Spinal cord (tissue), 10 donors: ENCODE measurements around the gene LAIR1. TPM values are rescaled to one million over a fixed set of nuclear protein-coding genes. Genes with fewer than 3 reads are reported as not detected.

Experiments used
- DNase-seq, 6 donors: peaks; one replicate each; pipeline versions ENCODE4 v3.0.0 to v3.0.0-alpha.2; 2013 to 2015; ENCODE audit warnings: low spot score in 6 of 6, low read depth in 4 of 6
- H3K27ac ChIP-seq: one replicate; pipeline ENCODE4 v1.5.1; 2013; ENCODE audit warnings: low read depth, low read length, control low read depth
- H3K27me3 ChIP-seq: one replicate; pipeline ENCODE4 v1.6.1; 2013; ENCODE audit warnings: low read length; ENCODE audit not compliant: control insufficient read depth, insufficient read depth
- H3K36me3 ChIP-seq: one replicate; pipeline ENCODE4 v1.6.1; 2013; ENCODE audit warnings: low read length; ENCODE audit not compliant: control insufficient read depth, insufficient read depth
- H3K4me1 ChIP-seq: one replicate; pipeline ENCODE4 v1.6.1; 2013; ENCODE audit warnings: low read length; ENCODE audit not compliant: control insufficient read depth, insufficient read depth
- H3K4me3 ChIP-seq: one replicate; pipeline ENCODE4 v1.5.1; 2013; ENCODE audit warnings: low read depth, low read length, control low read depth
- H3K9me3 ChIP-seq: one replicate; pipeline ENCODE4 v1.6.1; 2013; ENCODE audit warnings: low read length; ENCODE audit not compliant: control insufficient read depth, insufficient read depth
- WGBS: methylation state at CpG from one replicate; pipeline ENCODE4 v1.1.5; 2013; ENCODE audit warnings: missing lambda C conversion rate; ENCODE audit not compliant: insufficient coverage; 5-methylcytosine and 5-hydroxymethylcytosine counted together
- long read RNA-seq, 4 donors: transcript quantifications; one replicate each; lab custom pipeline, GENCODE V29; 2026
- polyA plus RNA-seq, 2 donors: library from polyadenylated mRNA; unstranded; fragments of 120-200 nt; gene quantifications; one replicate each; pipeline ENCODE4 v1.2.1, GENCODE V29; 2013; ENCODE audit not compliant: insufficient read length in 2 of 2
- total RNA-seq, 2 donors: library from RNA; depleted of rRNA in 1 of 2; stranded (reverse); fragments of 120-200 nt in 1 of 2; fragments of >200 nt in 1 of 2; gene quantifications; one replicate each; pipeline versions ENCODE4 v1.2.3 to v1.2.4, GENCODE V29; 2013 to 2014
- donor health status: healthy.

LAIR1 gene, protein sequence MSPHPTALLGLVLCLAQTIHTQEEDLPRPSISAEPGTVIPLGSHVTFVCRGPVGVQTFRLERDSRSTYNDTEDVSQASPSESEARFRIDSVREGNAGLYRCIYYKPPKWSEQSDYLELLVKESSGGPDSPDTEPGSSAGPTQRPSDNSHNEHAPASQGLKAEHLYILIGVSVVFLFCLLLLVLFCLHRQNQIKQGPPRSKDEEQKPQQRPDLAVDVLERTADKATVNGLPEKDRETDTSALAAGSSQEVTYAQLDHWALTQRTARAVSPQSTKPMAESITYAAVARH
- total RNA-seq = 10 to 100 TPM in 1 of 2 donors, 1 to 10 TPM in 1; 9.4 to 12.3 TPM
- 1 to 10 TPM; 6.7 to 6.9 TPM for polyA plus RNA-seq
- long read RNA-seq, donor 1, full-length matches to known transcripts = 3 of 652 reads
- long read RNA-seq, donor 1, partial matches to known transcripts = 313 of 652 reads
- long read RNA-seq, donor 1, other reads (novel, unspliced or antisense) = 336 of 652 reads
- long read RNA-seq, donor 2, partial matches to known transcripts = 354 of 502 reads
- long read RNA-seq, donor 2, other reads (novel, unspliced or antisense) = 148 of 502 reads
- long read RNA-seq, donor 3, full-length matches to known transcripts = 3 of 3 reads
- long read RNA-seq, donor 3, partial matches to known transcripts = 0 of 3 reads
- long read RNA-seq, donor 3, other reads (novel, unspliced or antisense) = 0 of 3 reads
- long read RNA-seq, donor 4, partial matches to known transcripts = 0 of 2 reads
- long read RNA-seq, donor 4, other reads (novel, unspliced or antisense) = 0 of 2 reads

DNA sequence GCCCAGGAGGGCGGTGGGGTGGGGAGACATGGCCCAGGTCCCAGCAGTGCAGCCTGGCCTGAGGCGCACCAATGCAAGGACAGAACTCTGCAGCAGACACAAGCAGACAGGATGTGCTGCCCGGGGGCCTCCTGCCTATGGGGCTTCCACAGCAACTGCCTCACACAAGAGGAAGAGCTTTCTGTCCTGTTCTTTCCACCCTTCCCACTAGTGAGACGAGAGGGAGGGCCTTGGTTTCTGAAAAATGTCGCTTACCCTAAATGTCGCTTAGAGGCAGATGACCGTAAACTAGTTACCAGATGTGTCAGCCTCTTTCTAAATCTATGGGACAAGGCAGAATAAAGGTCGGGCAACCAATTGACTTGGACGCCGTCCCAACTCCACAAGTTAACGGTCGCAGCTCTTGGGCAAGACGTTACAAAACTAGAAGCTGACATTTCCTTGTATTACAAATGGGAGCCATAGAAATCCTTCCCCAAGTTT, at the start of gene LAIR1:
TSS of gene LAIR1 (minus strand) at position 157 of the 483 bp plus-strand sequence. CDS start at position 30, 127 bp downstream.
- 60% methylated on average over 10 of the region's 13 CpGs for WGBS
- no peaks in the 10 kb centered on the region for H3K27me3 ChIP-seq
- H3K36me3 ChIP-seq = no peaks in the 10 kb centered on the region
- no peak within 1 kb of the TSS for H3K4me3 ChIP-seq
- no peaks in the 10 kb centered on the region for H3K4me1 ChIP-seq
- H3K9me3 ChIP-seq = no peaks in the 10 kb centered on the region
- H3K27ac ChIP-seq = no peak within 1 kb of the TSS
- peak in 1 of 6 donors; percentile 4 for DNase-seq

DNA sequence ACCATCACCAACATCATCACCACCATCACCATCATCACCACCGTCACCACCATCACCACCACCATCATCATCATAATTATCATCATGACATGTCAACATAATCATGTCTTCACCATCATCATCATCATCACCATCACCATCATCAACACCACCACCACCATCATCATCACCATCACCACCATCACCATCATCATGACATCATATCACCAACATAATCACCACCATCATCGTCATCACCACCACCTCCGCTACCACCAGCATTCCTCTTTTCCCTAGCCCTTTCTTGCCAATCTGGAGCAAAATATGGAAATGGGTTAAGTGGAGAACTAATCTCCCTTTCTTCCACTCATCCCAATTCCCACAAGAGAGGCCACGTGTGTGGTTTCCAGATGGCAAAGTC, 49.4 kb upstream of the LAIR1 start:
- Histone ChIP-seq H3K27me3 (no peaks in the 10 kb centered on the region), H3K4me3 (no peak overlapping the region), H3K4me1 (peaks cover 39% of the 10 kb centered on the region), H3K27ac (no peak overlapping the region), H3K36me3 (peaks cover 28% of the 10 kb centered on the region), H3K9me3 (no peaks in the 10 kb centered on the region)
- DNase-seq = no peak
- WGBS = 100% methylated on average over 1 of the region's 4 CpGs

DNA sequence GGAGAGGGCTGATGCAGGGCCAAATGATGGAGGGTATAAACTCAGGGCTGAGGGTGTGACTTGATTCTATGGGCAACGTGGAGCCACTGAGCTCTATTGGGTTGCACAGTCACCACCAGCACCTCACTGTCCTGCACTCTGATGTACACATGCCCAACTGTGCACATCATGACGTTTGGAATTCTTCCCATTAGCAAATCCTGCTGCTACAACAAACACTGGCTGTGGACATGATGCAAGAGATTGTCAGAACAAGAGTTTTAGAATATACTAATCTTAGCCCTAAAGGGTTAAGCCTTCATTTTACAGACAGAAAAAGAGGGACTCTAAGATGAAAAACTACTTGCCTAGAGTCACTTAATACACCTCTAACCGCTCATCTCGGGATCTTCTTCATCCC, 48.1 kb upstream of the LAIR1 start:
- no peak overlapping the region for H3K27ac ChIP-seq
- H3K27me3 ChIP-seq = no peaks in the 10 kb centered on the region
- H3K36me3 ChIP-seq = peaks cover 19% of the 10 kb centered on the region
- peaks cover 26% of the 10 kb centered on the region for H3K4me1 ChIP-seq
- no peaks in the 10 kb centered on the region for H3K9me3 ChIP-seq
- no peak overlapping the region for H3K4me3 ChIP-seq
- WGBS = no CpG with 5 or more reads among the region's 4 CpGs
- DNase-seq = no peak

DNA sequence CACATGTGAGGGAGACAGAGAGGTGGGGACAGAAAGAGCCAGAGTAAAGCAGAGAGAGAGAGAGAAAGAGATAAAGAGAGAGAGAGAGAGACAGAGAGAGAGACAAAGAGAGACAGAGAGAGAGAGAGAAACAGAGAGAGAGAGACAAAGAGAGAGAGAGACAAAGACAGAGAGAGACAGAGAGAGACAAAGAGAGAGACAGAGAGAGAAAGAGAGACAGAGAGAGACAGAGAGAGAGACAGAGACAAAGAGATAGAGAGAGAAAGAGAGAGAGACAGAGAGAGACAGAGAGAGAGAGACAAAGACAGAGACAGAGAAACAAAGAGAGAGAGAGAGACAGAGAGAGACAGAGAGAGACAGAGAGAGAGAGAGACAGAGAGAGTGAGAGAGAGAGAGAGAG, 46.3 kb upstream of the LAIR1 start:
- Histone ChIP-seq H3K27ac (no peak overlapping the region), H3K36me3 (peaks cover under 1% of the 10 kb centered on the region), H3K4me1 (peaks cover 8% of the 10 kb centered on the region), H3K27me3 (no peaks in the 10 kb centered on the region), H3K4me3 (no peak overlapping the region), H3K9me3 (no peaks in the 10 kb centered on the region)
- no peak for DNase-seq

DNA sequence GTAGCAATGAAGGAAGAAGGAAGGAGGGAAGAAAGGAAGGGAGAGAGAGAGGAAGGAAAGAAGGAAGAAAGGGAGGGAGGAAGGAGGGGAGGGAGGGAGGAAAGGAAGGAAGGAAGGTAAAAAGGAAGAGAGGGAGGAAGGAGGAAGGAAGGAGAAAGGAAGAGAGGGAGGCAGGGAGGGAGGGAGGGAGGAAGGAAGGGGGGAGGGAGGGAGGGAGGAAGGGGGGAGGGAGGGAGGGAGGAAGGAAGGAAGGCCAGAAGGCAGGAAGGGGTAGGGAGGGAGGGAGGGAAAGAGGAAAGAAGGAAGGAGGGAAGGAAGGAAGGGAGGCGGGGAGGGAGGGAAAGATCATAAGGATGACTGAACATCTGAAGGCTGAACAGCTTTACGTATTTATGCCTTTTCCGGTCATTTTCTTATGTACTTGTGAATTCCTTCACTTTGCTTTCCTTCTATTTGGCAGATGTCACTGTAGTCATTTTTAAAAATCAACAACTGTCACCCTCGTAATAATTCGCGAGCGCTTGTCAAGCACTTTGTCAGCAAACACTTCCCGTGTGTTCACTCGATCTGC, 43.8 kb upstream of the LAIR1 start:
- WGBS = 83% methylated on average over 1 of the region's 9 CpGs
- DNase-seq = no peak
- H3K4me3 ChIP-seq = no peak overlapping the region
- no peak overlapping the region for H3K27ac ChIP-seq
- H3K27me3 ChIP-seq = no peaks in the 10 kb centered on the region
- no peaks in the 10 kb centered on the region for H3K36me3 ChIP-seq
- no peaks in the 10 kb centered on the region for H3K4me1 ChIP-seq
- H3K9me3 ChIP-seq = no peaks in the 10 kb centered on the region

DNA sequence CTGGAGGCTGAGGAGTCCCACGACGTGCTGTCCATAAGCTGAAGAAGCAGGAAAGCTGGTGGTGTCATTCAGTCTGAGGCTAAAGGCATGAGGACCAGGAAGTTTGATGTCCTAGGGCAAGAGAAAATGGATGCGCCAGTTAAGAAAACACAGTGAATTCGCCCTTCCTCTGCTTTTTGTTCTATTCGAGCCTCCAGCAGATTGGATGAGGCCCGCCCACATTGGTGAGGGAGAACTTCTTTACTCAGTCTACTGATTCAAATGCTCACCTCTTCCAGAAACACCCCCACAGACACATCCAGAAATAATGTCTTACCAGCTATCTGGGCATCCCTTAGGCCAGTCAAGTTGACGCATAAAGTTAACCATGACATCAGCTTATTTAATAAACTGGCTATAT, 43.0 kb upstream of the LAIR1 start:
- Histone ChIP-seq H3K4me3 (no peak overlapping the region), H3K27ac (no peak overlapping the region), H3K36me3 (no peaks in the 10 kb centered on the region), H3K27me3 (no peaks in the 10 kb centered on the region), H3K9me3 (no peaks in the 10 kb centered on the region), H3K4me1 (no peaks in the 10 kb centered on the region)
- DNase-seq = no peak
- WGBS = 87% methylated on average over 3 of the region's 7 CpGs

DNA sequence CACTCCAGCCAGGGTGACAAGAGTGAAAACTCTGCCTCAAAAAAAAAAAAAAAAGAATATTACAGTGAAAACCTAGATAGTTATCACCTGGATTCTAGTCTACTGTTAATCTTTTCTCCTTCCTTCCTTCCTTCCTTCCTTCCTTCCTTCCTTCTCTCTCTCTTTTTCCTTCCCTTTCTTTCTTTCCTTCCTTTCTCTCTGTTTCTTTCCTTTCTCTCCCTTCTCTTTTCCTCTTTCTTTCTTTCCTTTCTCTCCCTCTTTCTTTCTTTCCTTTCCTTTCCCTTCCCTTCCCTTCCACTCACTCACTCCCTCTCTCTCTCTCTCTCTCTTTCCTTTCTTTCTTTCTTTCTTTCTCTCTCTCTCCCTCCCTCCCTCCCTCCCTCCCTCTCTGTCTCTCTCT, 40.9 kb upstream of the LAIR1 start:
- Histone ChIP-seq H3K4me3 (no peak overlapping the region), H3K9me3 (no peaks in the 10 kb centered on the region)

DNA sequence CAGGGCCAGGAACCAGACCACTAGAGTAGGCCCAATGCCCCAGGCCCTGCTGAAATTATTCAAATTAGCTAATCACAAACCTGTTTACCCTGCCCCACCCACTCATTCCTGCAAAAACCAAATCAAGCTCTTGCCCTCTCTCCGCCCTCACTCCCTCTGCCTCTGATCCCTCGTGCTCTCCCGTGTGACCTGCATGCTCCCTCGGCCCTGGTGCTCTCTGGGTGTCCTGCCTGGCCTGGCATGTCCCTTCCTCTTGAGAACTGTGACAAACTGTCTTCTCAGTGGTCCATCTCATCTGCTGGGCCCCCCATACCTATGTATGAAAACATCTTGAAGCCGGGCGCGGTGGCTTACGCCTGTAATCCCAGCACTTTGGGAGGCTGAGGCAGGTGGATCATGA, 38.3 kb upstream of the LAIR1 start:
- Histone ChIP-seq H3K27ac (no peak overlapping the region), H3K4me3 (no peak overlapping the region), H3K27me3 (no peaks in the 10 kb centered on the region), H3K9me3 (no peaks in the 10 kb centered on the region), H3K36me3 (no peaks in the 10 kb centered on the region), H3K4me1 (no peaks in the 10 kb centered on the region)
- no peak for DNase-seq
- 79% methylated on average over 8 of the region's 8 CpGs for WGBS

More for the DNA sequence above, 40.9 kb upstream of the LAIR1 start:
- no peak for DNase-seq
- H3K27me3 ChIP-seq = no peaks in the 10 kb centered on the region
- no peaks in the 10 kb centered on the region for H3K36me3 ChIP-seq
- no peak overlapping the region for H3K27ac ChIP-seq
- H3K4me1 ChIP-seq = no peaks in the 10 kb centered on the region

DNA sequence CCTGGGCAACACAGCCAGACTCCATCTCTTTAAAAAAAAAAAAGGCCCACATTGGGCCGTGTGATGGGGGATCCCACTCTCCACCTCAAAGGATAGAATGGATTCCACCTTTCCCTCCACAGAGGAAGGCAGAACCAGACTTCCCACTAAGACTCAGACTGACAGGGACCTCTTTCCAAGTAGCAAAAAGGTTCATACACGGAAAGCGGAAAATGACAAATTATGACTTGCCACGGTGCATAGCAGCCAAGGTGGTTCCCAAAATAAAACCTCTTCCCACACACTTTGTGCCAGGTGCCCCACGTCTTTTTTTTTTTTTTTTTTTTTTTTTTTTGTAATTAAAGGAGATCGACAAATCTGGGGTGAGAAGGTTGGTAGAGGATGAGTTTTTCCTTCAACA, 36.2 kb upstream of the LAIR1 start:
- no peak overlapping the region for H3K27ac ChIP-seq
- no peaks in the 10 kb centered on the region for H3K4me1 ChIP-seq
- H3K4me3 ChIP-seq = no peak overlapping the region
- no peaks in the 10 kb centered on the region for H3K27me3 ChIP-seq
- no peak for DNase-seq
- H3K9me3 ChIP-seq = no peaks in the 10 kb centered on the region
- H3K36me3 ChIP-seq = no peaks in the 10 kb centered on the region
- WGBS = no CpG with 5 or more reads among the region's 6 CpGs
